C4-2B (cell line): Measurements from ENCODE around the gene DUSP1.

Experiments used
- H3K27ac ChIP-seq: fragments of 450-650 bp; 2 replicates; pipeline ENCODE4 v1.5.1; 2017
- CTCF ChIP-seq: fragments of 450-650 bp; conservative IDR thresholded peaks from 2 replicates; pipeline ENCODE4 v1.5.1; 2017; ENCODE audit warnings: mild to moderate bottlenecking
- ZFX ChIP-seq: fragments of 450-650 bp; IDR thresholded peaks from 2 replicates; pipeline ENCODE4 v1.6.1; 2017

Gene DUSP1

GRCh38 chr5:172760959-172761358 is 10.0 kb downstream of the DUSP1 start:
- H3K27ac ChIP-seq, result no peak overlapping the region
- no peak for TF ChIP-seq ZFX
- no peak for TF ChIP-seq CTCF

GRCh38 chr5:172760136-172760535 is 10.9 kb downstream of the DUSP1 start:
- H3K27ac ChIP-seq, result no peak overlapping the region
- no peak for TF ChIP-seq ZFX
- TF ChIP-seq CTCF, result no peak

GRCh38 chr5:172758834-172759149 is 12.2 kb downstream of the DUSP1 start:
- TF ChIP-seq CTCF (no peak), ZFX (no peak)
- no peak overlapping the region for H3K27ac ChIP-seq

GRCh38 chr5:172758077-172758833 is 12.7 kb downstream of the DUSP1 start:
- H3K27ac ChIP-seq, result no peak overlapping the region
- TF ChIP-seq CTCF, result no peak
- no peak for TF ChIP-seq ZFX

- no peak overlapping the region for H3K27ac ChIP-seq
Observed at GRCh38 chr5:172757394-172758010, 13.5 kb downstream of the DUSP1 start.

GRCh38 chr5:172756764-172757393 is 14.1 kb downstream of the DUSP1 start:
- no peak for TF ChIP-seq CTCF
- no peak overlapping the region for H3K27ac ChIP-seq

More at GRCh38 chr5:172757394-172758010, 13.5 kb downstream of the DUSP1 start:
- TF ChIP-seq CTCF (no peak), ZFX (no peak)

- H3K27ac ChIP-seq, result no peak overlapping the region
- TF ChIP-seq CTCF (no peak), ZFX (no peak)
Observed at GRCh38 chr5:172754596-172755356, 16.2 kb downstream of the DUSP1 start.
